ENCODE measurements around the gene TRPM5.

DNA sequence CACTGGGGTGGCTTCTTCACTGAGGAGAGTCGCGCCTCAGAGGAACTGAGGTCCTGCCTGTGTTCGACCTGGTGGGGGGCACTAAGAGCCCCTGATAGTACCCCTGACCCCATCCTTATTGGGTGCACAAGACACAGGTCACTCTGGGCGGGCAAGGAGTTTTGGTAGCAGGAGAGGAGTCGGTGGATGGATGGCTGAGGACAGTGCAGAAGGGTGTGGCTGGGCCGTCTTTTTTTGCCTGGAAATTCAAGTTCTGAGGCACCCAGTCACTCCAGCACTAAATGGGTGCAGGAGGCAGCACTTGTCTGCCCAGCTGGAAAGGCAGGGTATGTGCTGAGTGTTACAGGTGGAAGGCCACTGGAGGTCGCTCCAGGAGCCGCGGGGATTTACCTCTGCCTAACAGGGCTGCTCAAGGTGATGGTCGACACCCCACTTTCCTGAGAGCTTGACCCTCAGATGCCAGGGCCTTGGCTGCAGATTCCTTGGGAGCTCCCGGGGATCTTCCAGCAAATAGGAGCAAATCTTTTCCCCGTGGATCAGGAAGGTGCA, 42.8 kb downstream of the TRPM5 start:
- TF ChIP-seq, protein P1, sequence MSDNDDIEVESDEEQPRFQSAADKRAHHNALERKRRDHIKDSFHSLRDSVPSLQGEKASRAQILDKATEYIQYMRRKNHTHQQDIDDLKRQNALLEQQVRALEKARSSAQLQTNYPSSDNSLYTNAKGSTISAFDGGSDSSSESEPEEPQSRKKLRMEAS (CRISPR knock-in tag; IDR thresholded peaks at IDR 0.05): no peak
- TF ChIP-seq SP1 (CRISPR knock-in tag; conservative IDR thresholded peaks at IDR 0.05): no peak
- no peak for TF ChIP-seq CTCF (IDR thresholded peaks at IDR 0.05)

All from WTC11 (cell line).